HG03095 (cell line): ENCODE measurements around the gene SYT17.
A peak's percentile ranks its signal among the peaks of the same experiment; 100 is the strongest.

ENCODE experiments used
- ATAC-seq: cut with Tn5 transposase; IDR thresholded peaks from one replicate; pipeline ENCODE4 v1.9.1; 2021; ENCODE audit warnings: moderate library complexity; ENCODE audit not compliant: unreplicated experiment

SYT17 gene

GRCh38 chr16:19294156-19294649 lies 126.2 kb downstream of the SYT17 start:
- peak; percentile 87 for ATAC-seq

GRCh38 chr16:19295393-19295792 lies 127.4 kb downstream of the SYT17 start:
- ATAC-seq: no peak

- ATAC-seq: no peak
These were observed 129.4 kb downstream of the SYT17 start for GRCh38 chr16:19297454-19297853.

- no peak for ATAC-seq
These were observed 131.5 kb downstream of the SYT17 start for GRCh38 chr16:19299565-19299964.

GRCh38 chr16:19301931-19302330 lies 133.9 kb downstream of the SYT17 start:
- no peak for ATAC-seq

- no peak for ATAC-seq
These were observed 136.7 kb downstream of the SYT17 start for GRCh38 chr16:19304750-19305149.

- no peak for ATAC-seq
These were observed 137.4 kb downstream of the SYT17 start for GRCh38 chr16:19305443-19305842.

GRCh38 chr16:19307587-19308241 lies 139.7 kb downstream of the SYT17 start:
- no peak for ATAC-seq

- no peak for ATAC-seq
These were observed 140.4 kb downstream of the SYT17 start for GRCh38 chr16:19308392-19308791.

- ATAC-seq: no peak
These were observed 141.1 kb downstream of the SYT17 start for GRCh38 chr16:19309178-19309577.

- ATAC-seq: no peak
These were observed 146.8 kb downstream of the SYT17 start for GRCh38 chr16:19314718-19315425.

- no peak for ATAC-seq
These were observed 147.9 kb downstream of the SYT17 start for GRCh38 chr16:19315889-19316433.

- ATAC-seq: no peak
These were observed 148.8 kb downstream of the SYT17 start for GRCh38 chr16:19316846-19317245.
